Cardiac septum (tissue), 1 donor: Measurements from ENCODE around the gene NLRP14. TPM values are rescaled to one million over a fixed set of nuclear protein-coding genes. Genes with fewer than 3 reads are reported as not detected.

Experiments used
- total RNA-seq: library from RNA; stranded (reverse); fragmentation: NEBNext Ultra II Directional; extraction: Animal tissue kit (Norgen Biotek cat#: 25700); gene quantifications from one replicate; pipeline ENCODE4 v1.2.1, GENCODE V29; 2021
- donor health status: DM: no; HTN: no; CAD: no.

Gene NLRP14
- total RNA-seq, 1 donor from 2014 or later = not detected

Other genes with a start within 250 kb of the NLRP14 start
- gene OR2AG2, start 248.5 kb upstream of the NLRP14 start, total RNA-seq = not detected
- not detected for gene OR2AG1, start 237.5 kb upstream of the NLRP14 start, total RNA-seq
- not detected for gene OR6A2, start 220.8 kb upstream of the NLRP14 start, total RNA-seq
- not detected for gene OR10A5, start 174.8 kb upstream of the NLRP14 start, total RNA-seq
- not detected for gene OR10A2, start 157.4 kb upstream of the NLRP14 start, total RNA-seq
- not detected for gene OR10A4, start 143.9 kb upstream of the NLRP14 start, total RNA-seq
- gene OR2D2, start 128.0 kb upstream of the NLRP14 start, total RNA-seq = not detected
- gene OR2D3, start 99.5 kb upstream of the NLRP14 start, total RNA-seq = not detected
- gene ZNF215, start 94.1 kb upstream of the NLRP14 start, total RNA-seq = 0.24 TPM
- gene ZNF214, start 133 bp upstream of the NLRP14 start, total RNA-seq = 0.67 TPM
- not detected for gene RBMXL2, start 68.5 kb downstream of the NLRP14 start, total RNA-seq
- gene SYT9, start 231.4 kb downstream of the NLRP14 start, total RNA-seq = 0.92 TPM